ENCODE data around the gene TGFB1I1. TPM values are rescaled to one million over a fixed set of nuclear protein-coding genes. Genes with fewer than 3 reads are reported as not detected.

The TGFB1I1 gene
- total and polyA plus RNA-seq, 7 donors, result 4.5 to 11.5 (median 8.3) TPM

- TF ChIP-seq CTCF (IDR thresholded peaks at IDR 0.05), result no peak
- peaks cover 4% of the 10 kb centered on the region for H3K4me1 ChIP-seq
- ATAC-seq (no peak), DNase-seq (no peak)
- no peak overlapping the region for H3K27ac ChIP-seq
- H3K4me3 ChIP-seq, result no peak overlapping the region
- no peaks in the 10 kb centered on the region for H3K36me3 ChIP-seq (ENCODE audit: insufficient read depth in 1 of 2, low read depth in 1 of 2)
- intact Hi-C loops (cut with DNase I), result loop anchor here in 1 of 2 donors (5.0 kb wide), 1 partner anchor 198 kb away; a partner anchor contains a TSS
- no peaks in the 10 kb centered on the region for H3K9me3 ChIP-seq
- no peaks in the 10 kb centered on the region for H3K27me3 ChIP-seq (ENCODE audit: insufficient read depth in 3 of 3, low read length in 2 of 3)
These were observed 41.9 kb downstream of the TGFB1I1 start for GRCh38 chr16:31513884-31514283.

GRCh38 chr16:31517800-31518402 is 45.9 kb downstream of the TGFB1I1 start:
- intact Hi-C loops (cut with DNase I), result no loop called here

GRCh38 chr16:31519759-31520431 is 47.9 kb downstream of the TGFB1I1 start:
- WGBS, 3 donors, result 76 to 91% (median 86%) methylated on average over 2 of the region's 2 CpGs
- no peak for DNase-seq
- no peak for ATAC-seq
- Histone ChIP-seq H3K4me1 (no peaks in the 10 kb centered on the region), H3K9me3 (no peaks in the 10 kb centered on the region), H3K27me3 (ENCODE audit: insufficient read depth in 3 of 3, low read length in 2 of 3) (no peaks in the 10 kb centered on the region), H3K36me3 (ENCODE audit: insufficient read depth in 1 of 2, low read depth in 1 of 2) (no peaks in the 10 kb centered on the region), H3K27ac (no peak overlapping the region), H3K4me3 (no peak overlapping the region)
- intact Hi-C loops (cut with DNase I), result no loop called here
- TF ChIP-seq CTCF (IDR thresholded peaks at IDR 0.05), result no peak

More at GRCh38 chr16:31517800-31518402, 45.9 kb downstream of the TGFB1I1 start:
- TF ChIP-seq CTCF (IDR thresholded peaks at IDR 0.05), result no peak
- no peak for ATAC-seq
- 70 to 75% (median 70%) methylated on average over 4 of the region's 4 CpGs for WGBS, 3 donors
- Histone ChIP-seq H3K4me3 (no peak overlapping the region), H3K27me3 (ENCODE audit: insufficient read depth in 3 of 3, low read length in 2 of 3) (no peaks in the 10 kb centered on the region), H3K9me3 (no peaks in the 10 kb centered on the region), H3K36me3 (ENCODE audit: insufficient read depth in 1 of 2, low read depth in 1 of 2) (no peaks in the 10 kb centered on the region), H3K4me1 (no peaks in the 10 kb centered on the region), H3K27ac (no peak overlapping the region)
- DNase-seq, result no peak

- no peak for TF ChIP-seq CTCF (IDR thresholded peaks at IDR 0.05)
- DNase-seq (no peak), ATAC-seq (no peak)
- intact Hi-C loops (cut with DNase I), result no loop called here
- Histone ChIP-seq H3K27ac (no peak overlapping the region), H3K4me1 (no peaks in the 10 kb centered on the region), H3K36me3 (ENCODE audit: insufficient read depth in 1 of 2, low read depth in 1 of 2) (no peaks in the 10 kb centered on the region), H3K9me3 (no peaks in the 10 kb centered on the region), H3K4me3 (no peak overlapping the region), H3K27me3 (ENCODE audit: insufficient read depth in 3 of 3, low read length in 2 of 3) (no peaks in the 10 kb centered on the region)
- 76 to 93% (median 90%) methylated on average over 3 of the region's 3 CpGs for WGBS, 3 donors
These were observed 49.4 kb downstream of the TGFB1I1 start for GRCh38 chr16:31521368-31521767.

Data from psoas muscle (tissue), 8 donors.